ENCODE measurements around the gene FBXW12.
A peak's percentile ranks its signal among the peaks of the same experiment; 100 is the strongest.

FBXW12 gene

GRCh38 chr3:48428572-48429316, 56.7 kb downstream of the FBXW12 start:
- H3K9ac ChIP-seq (ENCODE audit: low read length): peak overlapping the region; percentile 51
- peak overlapping the region; percentile 68 for H2AFZ ChIP-seq (ENCODE audit: low read depth, low read length, severe bottlenecking)
- no peaks in the 10 kb centered on the region for H4K20me1 ChIP-seq (ENCODE audit: low read depth, low read length)

GRCh38 chr3:48429317-48429959, 57.4 kb downstream of the FBXW12 start:
- Histone ChIP-seq H3K79me2 (ENCODE audit: insufficient read depth, low read length) (no peaks in the 10 kb centered on the region), H3K9ac (ENCODE audit: low read length) (peak overlapping the region; percentile 51), H3K4me2 (ENCODE audit: low read depth, low read length, poor library complexity, severe bottlenecking) (peak overlapping the region; percentile 55), H3K36me3 (ENCODE audit: low read length) (no peaks in the 10 kb centered on the region), H3K4me3 (ENCODE audit: insufficient read depth, low read length, poor library complexity, severe bottlenecking) (peak overlapping the region; percentile 49), H3K27me3 (ENCODE audit: low read length) (no peaks in the 10 kb centered on the region), H3K9me3 (ENCODE audit: insufficient read depth, low read length) (no peaks in the 10 kb centered on the region), H3K9me2 (replicated peaks; ENCODE audit: insufficient read depth, low read length) (no peaks in the 10 kb centered on the region), H4K20me1 (ENCODE audit: low read depth, low read length) (no peaks in the 10 kb centered on the region), H2AFZ (ENCODE audit: low read depth, low read length, severe bottlenecking) (peak overlapping the region; percentile 68), H3F3A (ENCODE audit: insufficient read depth) (no peaks in the 10 kb centered on the region), H3K27ac (ENCODE audit: low read depth, low read length) (no peak overlapping the region)
- TF ChIP-seq CTCF (IDR thresholded peaks at IDR 0.05; ENCODE audit: insufficient read depth, low read length, poor library complexity, severe bottlenecking): no peak
- TF ChIP-seq EZH2phosphoT487 (conservative IDR thresholded peaks at IDR 0.05; ENCODE audit: low read length): no peak

More at GRCh38 chr3:48428572-48429316, 56.7 kb downstream of the FBXW12 start:
- Histone ChIP-seq H3K36me3 (ENCODE audit: low read length) (no peaks in the 10 kb centered on the region), H3K27me3 (ENCODE audit: low read length) (no peaks in the 10 kb centered on the region), H3K4me2 (ENCODE audit: low read depth, low read length, poor library complexity, severe bottlenecking) (peak overlapping the region; percentile 55), H3F3A (ENCODE audit: insufficient read depth) (no peaks in the 10 kb centered on the region), H3K9me3 (ENCODE audit: insufficient read depth, low read length) (no peaks in the 10 kb centered on the region), H3K79me2 (ENCODE audit: insufficient read depth, low read length) (no peaks in the 10 kb centered on the region), H3K27ac (ENCODE audit: low read depth, low read length) (no peak overlapping the region), H3K4me3 (ENCODE audit: insufficient read depth, low read length, poor library complexity, severe bottlenecking) (peak overlapping the region; percentile 49), H3K9me2 (replicated peaks; ENCODE audit: insufficient read depth, low read length) (no peaks in the 10 kb centered on the region)
- TF ChIP-seq CTCF (IDR thresholded peaks at IDR 0.05; ENCODE audit: insufficient read depth, low read length, poor library complexity, severe bottlenecking) (no peak), EZH2phosphoT487 (conservative IDR thresholded peaks at IDR 0.05; ENCODE audit: low read length) (peak; percentile 99)

- peak within 1 kb of the TSS; percentile 55 for H3K4me2 ChIP-seq (ENCODE audit: low read depth, low read length, poor library complexity, severe bottlenecking)
- no peaks in the 10 kb centered on the region for H3K36me3 ChIP-seq (ENCODE audit: low read length)
- H4K20me1 ChIP-seq (ENCODE audit: low read depth, low read length): no peaks in the 10 kb centered on the region
- TF ChIP-seq EZH2phosphoT487 (conservative IDR thresholded peaks at IDR 0.05; ENCODE audit: low read length): no peak
- no peak for TF ChIP-seq CTCF (IDR thresholded peaks at IDR 0.05; ENCODE audit: insufficient read depth, low read length, poor library complexity, severe bottlenecking)
- H3K9me2 ChIP-seq (replicated peaks; ENCODE audit: insufficient read depth, low read length): no peaks in the 10 kb centered on the region
- no peak within 1 kb of the TSS for H3K27ac ChIP-seq (ENCODE audit: low read depth, low read length)
- H3K79me2 ChIP-seq (ENCODE audit: insufficient read depth, low read length): no peaks in the 10 kb centered on the region
- peak within 1 kb of the TSS; percentile 49 for H3K4me3 ChIP-seq (ENCODE audit: insufficient read depth, low read length, poor library complexity, severe bottlenecking)
- H3F3A ChIP-seq (ENCODE audit: insufficient read depth): no peaks in the 10 kb centered on the region
- H2AFZ ChIP-seq (ENCODE audit: low read depth, low read length, severe bottlenecking): peak within 1 kb of the TSS; percentile 68
- no peaks in the 10 kb centered on the region for H3K9me3 ChIP-seq (ENCODE audit: insufficient read depth, low read length)
- no peaks in the 10 kb centered on the region for H3K27me3 ChIP-seq (ENCODE audit: low read length)
- H3K9ac ChIP-seq (ENCODE audit: low read length): peak within 1 kb of the TSS; percentile 51
Measured at GRCh38 chr3:48429960-48430707, 58.1 kb downstream of the FBXW12 start, which contains the start of gene PLXNB1. Gene PLXNB1 (minus strand): TSS chr3:48430086. CDS start chr3:48424611, 5,475 bp downstream.

Measured in SU-DHL-6 (cell line).